HepG2 (cell line): Measurements from ENCODE around the gene INHA. TPM values are rescaled to one million over a fixed set of nuclear protein-coding genes. Genes with fewer than 3 reads are reported as not detected.

Source experiments
- BHLHE40 ChIP-seq: IDR thresholded peaks from 2 replicates; pipeline ENCODE4 v1.6.1; 2011; ENCODE audit warnings: low read length, improper control_type of control experiment
- CBX1 ChIP-seq: IDR thresholded peaks from one replicate; pipeline ENCODE4 v1.6.1; 2016; ENCODE audit warnings: antibody characterized with exemption, low read depth
- DMAP1 ChIP-seq: IDR thresholded peaks from 2 replicates; pipeline ENCODE4 v1.6.1; 2016
- ETV5 ChIP-seq: IDR thresholded peaks from 2 replicates; pipeline ENCODE4 v1.6.1; 2018; ENCODE audit warnings: missing biosample characterization, missing genetic modification reagents, inconsistent platforms, borderline replicate concordance
- HNRNPLL ChIP-seq: fragments of 200-400 bp; formaldehyde crosslinking; IDR thresholded peaks from 2 replicates; pipeline ENCODE4 v1.6.1; 2017; ENCODE audit warnings: mild to moderate bottlenecking, low read depth, low read length; ENCODE audit not compliant: poor library complexity, severe bottlenecking
- IKZF1 ChIP-seq: fragments of 450-650 bp; IDR thresholded peaks from 2 replicates; pipeline ENCODE4 v1.7.1; 2016
- ISL2 ChIP-seq: sonication (generic); formaldehyde crosslinking; IDR thresholded peaks from 2 replicates; pipeline ENCODE4 v1.5.0; 2020; ENCODE audit warnings: missing genetic modification reagents
- KLF12 ChIP-seq: sonication (generic); formaldehyde crosslinking; IDR thresholded peaks from 2 replicates; pipeline ENCODE4 v1.4.0; 2020; ENCODE audit warnings: missing genetic modification reagents, borderline replicate concordance
- MLLT10 ChIP-seq: sonication (generic); formaldehyde crosslinking; IDR thresholded peaks from 2 replicates; pipeline ENCODE4 v1.4.0; 2020; ENCODE audit warnings: missing genetic modification reagents
- NFRKB ChIP-seq: fragments of 450-650 bp; IDR thresholded peaks from 2 replicates; pipeline ENCODE4 v1.6.1; 2017
- RCOR2 ChIP-seq: IDR thresholded peaks from 2 replicates; pipeline ENCODE4 v1.6.1; 2016; ENCODE audit warnings: missing biosample characterization, missing genetic modification reagents
- SALL2 ChIP-seq: sonication (generic); formaldehyde crosslinking; IDR thresholded peaks from 2 replicates; pipeline ENCODE4 v1.8.1; 2023; ENCODE audit warnings: mild to moderate bottlenecking, missing genetic modification reagents, inconsistent platforms
- SATB2 ChIP-seq: sonication (generic); formaldehyde crosslinking; IDR thresholded peaks from 2 replicates; pipeline ENCODE4 v1.5.0; 2020; ENCODE audit warnings: missing genetic modification reagents
- SMYD3 ChIP-seq: sonication (generic); formaldehyde crosslinking; IDR thresholded peaks from 2 replicates; pipeline ENCODE4 v1.8.1; 2023; ENCODE audit warnings: mild to moderate bottlenecking, missing genetic modification reagents
- SNRNP70 ChIP-seq: fragments of 200-400 bp; formaldehyde crosslinking; IDR thresholded peaks from 2 replicates; pipeline ENCODE4 v1.6.1; 2017; ENCODE audit warnings: mild to moderate bottlenecking, low read depth, low read length, moderate library complexity
- SOX13 ChIP-seq, 3 experiments: fragments of 450-650 bp in 1 of 3; sonication (generic) in 1 of 3; formaldehyde crosslinking in 1 of 3; IDR thresholded peaks in 2 of 3; conservative IDR thresholded peaks in 1 of 3; 2 replicates each; pipeline versions ENCODE4 v1.5.0 to v1.6.1; 2016 to 2020; ENCODE audit warnings: antibody characterized with exemption in 1 of 3, mild to moderate bottlenecking in 1 of 3, missing compliant biosample characterization in 1 of 3, missing genetic modification reagents in 1 of 3, moderate library complexity in 1 of 3
- TMF1 ChIP-seq: sonication (generic); formaldehyde crosslinking; IDR thresholded peaks from 2 replicates; pipeline ENCODE4 v1.8.1; 2022; ENCODE audit warnings: low read depth, missing genetic modification reagents
- ZBTB21 ChIP-seq: sonication (generic); formaldehyde crosslinking; IDR thresholded peaks from 2 replicates; pipeline ENCODE4 v1.4.0; 2020; ENCODE audit warnings: missing genetic modification reagents
- ZMYM4 ChIP-seq: sonication (generic); formaldehyde crosslinking; IDR thresholded peaks from 2 replicates; pipeline ENCODE4 v1.8.1; 2023; ENCODE audit warnings: mild to moderate bottlenecking, missing genetic modification reagents
- ZNF225 ChIP-seq: sonication (generic); formaldehyde crosslinking; IDR thresholded peaks from 2 replicates; pipeline ENCODE4 v1.4.0; 2020; ENCODE audit warnings: mild to moderate bottlenecking, missing genetic modification reagents
- ZNF256 ChIP-seq: sonication (generic); formaldehyde crosslinking; conservative IDR thresholded peaks from 2 replicates; pipeline ENCODE4 v1.4.0; 2020; ENCODE audit warnings: missing genetic modification reagents
- ZNF431 ChIP-seq: sonication (generic); formaldehyde crosslinking; IDR thresholded peaks from 2 replicates; pipeline ENCODE4 v1.9.0; 2022; ENCODE audit warnings: missing genetic modification reagents, low read depth, mild to moderate bottlenecking, borderline replicate concordance
- ZNF468 ChIP-seq: sonication (generic); formaldehyde crosslinking; IDR thresholded peaks from 2 replicates; pipeline ENCODE4 v1.8.0; 2022; ENCODE audit warnings: mild to moderate bottlenecking, moderate library complexity, missing genetic modification reagents
- ZNF562 ChIP-seq: sonication (generic); formaldehyde crosslinking; IDR thresholded peaks from 2 replicates; pipeline ENCODE4 v1.8.0; 2022; ENCODE audit warnings: missing genetic modification reagents, borderline replicate concordance
- ZNF569 ChIP-seq: sonication (generic); formaldehyde crosslinking; IDR thresholded peaks from 2 replicates; pipeline ENCODE4 v1.5.0; 2020; ENCODE audit warnings: mild to moderate bottlenecking, missing genetic modification reagents, moderate library complexity, borderline replicate concordance
- ZNF605 ChIP-seq: sonication (generic); formaldehyde crosslinking; IDR thresholded peaks from 2 replicates; pipeline ENCODE4 v1.8.0; 2022; ENCODE audit warnings: mild to moderate bottlenecking, missing genetic modification reagents
- ZNF737 ChIP-seq: sonication (generic); formaldehyde crosslinking; IDR thresholded peaks from 2 replicates; pipeline ENCODE4 v1.5.0; 2020; ENCODE audit warnings: missing genetic modification reagents, mild to moderate bottlenecking, borderline replicate concordance
- ZSCAN20 ChIP-seq: sonication (generic); formaldehyde crosslinking; IDR thresholded peaks from 2 replicates; pipeline ENCODE4 v1.4.0; 2020; ENCODE audit warnings: missing genetic modification reagents, mild to moderate bottlenecking, borderline replicate concordance
- polyA plus RNA-seq, 8 experiments: library from polyadenylated mRNA; depleted of rRNA in 3 of 8; stranded (reverse) in 7 of 8; unstranded in 1 of 8; fragments of >200 nt; fragmentation: Illumina TruSeq in 4 of 8; extraction: Trizol in 4 of 8; gene quantifications; 2 replicates each; pipeline versions ENCODE4 v1.2.1 to v1.2.3, GENCODE V29; 2011 to 2016; ENCODE audit warnings: low read depth in 4 of 8, missing spikeins in 1 of 8, mixed read lengths in 1 of 8; ENCODE audit not compliant: insufficient read depth in 1 of 8
- total RNA-seq, 5 experiments: library from RNA; depleted of rRNA; stranded (reverse); fragments of >200 nt; fragmentation: Illumina TruSeq; extraction: Trizol; gene quantifications; 2 replicates each; pipeline ENCODE4 v1.2.3, GENCODE V29; 2016; ENCODE audit warnings: low read depth in 1 of 5
- TF ChIP-seq, protein P1 (sequence below): IDR thresholded peaks from 2 replicates; pipeline ENCODE4 v1.6.1; 2016; ENCODE audit warnings: mild to moderate bottlenecking, missing biosample characterization, missing genetic modification reagents
- TF ChIP-seq, protein P2 (sequence below): sonication (generic); formaldehyde crosslinking; IDR thresholded peaks from 2 replicates; pipeline ENCODE4 v1.5.0; 2020; ENCODE audit warnings: mild to moderate bottlenecking, missing genetic modification reagents, borderline replicate concordance

INHA gene
- total and polyA plus RNA-seq, 2 of the 13 experiments (the other 11 are each of a cell fraction or from before 2014, with no cell fraction given): 4.1 to 15.2 TPM

DNA sequence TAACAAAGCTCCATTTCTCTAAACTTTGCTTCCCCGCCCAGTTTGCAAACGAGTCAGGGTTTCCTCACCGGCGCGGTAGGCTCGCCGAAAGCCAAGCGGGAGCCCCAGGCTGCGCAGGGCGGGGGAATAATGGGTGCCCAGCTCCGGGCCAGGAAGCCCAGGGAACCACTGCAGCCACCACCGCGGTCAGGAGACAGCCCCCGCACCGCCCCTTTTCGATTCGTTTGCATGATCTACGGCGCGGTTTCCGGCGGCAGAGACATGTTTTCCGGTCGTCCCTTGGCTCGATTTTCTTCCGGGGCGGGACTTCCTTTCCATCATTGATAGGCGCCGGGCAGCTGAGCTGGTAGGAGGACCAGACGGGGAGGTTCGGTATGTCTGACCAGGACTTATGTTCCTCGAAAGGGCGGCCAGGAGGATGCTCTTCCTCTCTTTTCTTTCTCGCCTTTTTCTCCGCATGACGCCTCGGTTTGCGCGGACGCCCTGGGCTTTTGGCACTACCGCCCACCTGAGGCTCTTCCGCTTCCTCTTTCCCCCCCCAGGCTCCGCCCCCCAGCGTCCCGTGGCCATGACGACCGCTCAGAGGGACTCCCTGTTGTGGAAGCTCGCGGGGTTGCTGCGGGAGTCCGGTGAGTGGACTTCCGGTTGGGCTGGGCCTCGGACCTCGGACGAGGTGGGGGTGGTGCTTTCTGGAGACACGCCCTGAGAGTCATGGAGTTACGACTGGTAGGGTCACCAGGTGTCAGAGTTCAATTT, 25.6 kb downstream of the INHA start, which contains the start of gene STK11IP (continued):
- TF ChIP-seq SALL2 (CRISPR knock-in tag) (peak; percentile 54; the same call in 1 of the 2 replicates), ZNF562 (CRISPR knock-in tag) (no peak), RCOR2 (no peak), ZNF431 (CRISPR knock-in tag) (peak; percentile 64; the same call in 1 of the 2 replicates), ZMYM4 (CRISPR knock-in tag) (peak; percentile 73), MLLT10 (CRISPR knock-in tag) (no peak), SATB2 (CRISPR knock-in tag) (no peak), CBX1 (peak; percentile 58), ZNF737 (no peak), IKZF1 (no peak), ZNF225 (peak; percentile 46; the same call in 1 of the 2 replicates), DMAP1 (CRISPR knock-in tag) (peak; percentile 95), ZNF605 (CRISPR knock-in tag) (peak; percentile 98), SNRNP70 (no peak), ZNF569 (CRISPR knock-in tag) (no peak; the same call in 1 of the 2 replicates), ZNF468 (CRISPR knock-in tag) (no peak), TMF1 (CRISPR knock-in tag) (no peak), NFRKB (no peak), SMYD3 (CRISPR knock-in tag) (no peak), ETV5 (CRISPR knock-in tag) (peak; percentile 82), ISL2 (CRISPR knock-in tag) (no peak; the same call in 1 of the 2 replicates), KLF12 (CRISPR knock-in tag) (peak; percentile 48; the same call in 1 of the 2 replicates), SOX13 (IDR thresholded peaks at IDR 0.05) (no peak), SOX13 (CRISPR knock-in tag; conservative IDR thresholded peaks at IDR 0.05 in 1 of 2, IDR thresholded peaks at IDR 0.05 in 1 of 2) (peak in 1 of 2 experiments; percentile 2; a peak in 2 of 4 replicates), ZNF256 (CRISPR knock-in tag) (peak; percentile 16; the same call in 1 of the 2 replicates), HNRNPLL (peak; percentile 86), BHLHE40 (0 out of 2 replicates have a peak, but pooled peaks have one; percentile 21), ZBTB21 (CRISPR knock-in tag) (peak; percentile 36; the same call in 1 of the 2 replicates), ZSCAN20 (CRISPR knock-in tag) (peak; percentile 70; the same call in 1 of the 2 replicates)
- TF ChIP-seq, protein P1, sequence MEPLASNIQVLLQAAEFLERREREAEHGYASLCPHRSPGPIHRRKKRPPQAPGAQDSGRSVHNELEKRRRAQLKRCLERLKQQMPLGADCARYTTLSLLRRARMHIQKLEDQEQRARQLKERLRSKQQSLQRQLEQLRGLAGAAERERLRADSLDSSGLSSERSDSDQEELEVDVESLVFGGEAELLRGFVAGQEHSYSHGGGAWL (CRISPR knock-in tag): peak; percentile 77; the same call in 1 of the 2 replicates
- TF ChIP-seq, protein P2, sequence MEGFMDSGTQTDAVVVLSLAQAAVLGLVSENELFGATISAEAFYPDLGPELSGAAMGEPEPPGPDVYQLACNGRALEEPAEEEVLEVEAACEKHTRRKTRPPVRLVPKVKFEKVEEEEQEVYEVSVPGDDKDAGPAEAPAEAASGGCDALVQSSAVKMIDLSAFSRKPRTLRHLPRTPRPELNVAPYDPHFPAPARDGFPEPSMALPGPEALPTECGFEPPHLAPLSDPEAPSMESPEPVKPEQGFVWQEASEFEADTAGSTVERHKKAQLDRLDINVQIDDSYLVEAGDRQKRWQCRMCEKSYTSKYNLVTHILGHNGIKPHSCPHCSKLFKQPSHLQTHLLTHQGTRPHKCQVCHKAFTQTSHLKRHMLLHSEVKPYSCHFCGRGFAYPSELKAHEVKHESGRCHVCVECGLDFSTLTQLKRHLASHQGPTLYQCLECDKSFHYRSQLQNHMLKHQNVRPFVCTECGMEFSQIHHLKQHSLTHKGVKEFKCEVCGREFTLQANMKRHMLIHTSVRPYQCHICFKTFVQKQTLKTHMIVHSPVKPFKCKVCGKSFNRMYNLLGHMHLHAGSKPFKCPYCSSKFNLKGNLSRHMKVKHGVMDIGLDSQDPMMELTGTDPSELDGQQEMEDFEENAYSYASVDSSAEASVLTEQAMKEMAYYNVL (CRISPR knock-in tag): 0 out of 2 replicates have a peak, but pooled peaks have one; percentile 50
